ENCODE data around the gene FAM209A. TPM values are rescaled to one million over a fixed set of nuclear protein-coding genes. Genes with fewer than 3 reads are reported as not detected.

FAM209A gene
- polyA plus RNA-seq, 3 donors: 0.19 to 3.6 TPM; not detected in 1

DNA sequence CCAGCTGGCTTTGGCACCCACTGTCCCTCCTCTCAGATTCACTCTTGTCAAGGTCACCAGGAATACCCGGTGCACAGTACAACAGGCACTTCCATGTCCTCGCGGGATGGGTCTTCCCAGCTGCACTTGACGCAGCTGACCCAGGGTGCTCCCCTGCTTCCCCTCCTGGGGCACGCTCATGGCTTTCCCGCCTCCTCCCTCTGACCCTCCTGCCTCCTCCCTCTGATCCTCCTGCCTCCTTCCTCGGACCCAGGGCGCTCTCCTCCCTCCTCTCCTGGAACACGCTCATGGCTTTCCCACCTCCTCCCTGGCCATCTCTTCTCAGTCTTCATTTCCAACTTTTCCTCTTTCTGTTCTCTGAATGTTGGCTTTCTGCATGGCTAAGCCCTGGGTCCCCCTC is 50.6 kb downstream of the FAM209A start:
- 86% methylated on average over 9 of the region's 9 CpGs for WGBS (ENCODE audit: insufficient coverage)

More for the DNA sequence above, 50.6 kb downstream of the FAM209A start:
- Mint-ChIP-seq H3K4me3 (no peak overlapping the region), H3K9me3 (peaks cover 0 to 5% (median 2%) of the 10 kb centered on the region in 7 donors), H3K36me3 (no peaks in the 10 kb centered on the region), H3K27ac (no peak overlapping the region), H3K27me3 (ENCODE audit: low read depth in 3 of 3) (peaks cover 4 to 13% (median 5%) of the 10 kb centered on the region in 3 donors), H3K4me1 (no peaks in the 10 kb centered on the region)
- no peaks in the 10 kb centered on the region for H4K20me1 ChIP-seq (ENCODE audit: insufficient read depth, low read length)
- no peak for DNase-seq
- no peak overlapping the region for H3K9ac ChIP-seq (ENCODE audit: insufficient read depth, low read length, poor library complexity, severe bottlenecking)
- TF ChIP-seq, protein P1, sequence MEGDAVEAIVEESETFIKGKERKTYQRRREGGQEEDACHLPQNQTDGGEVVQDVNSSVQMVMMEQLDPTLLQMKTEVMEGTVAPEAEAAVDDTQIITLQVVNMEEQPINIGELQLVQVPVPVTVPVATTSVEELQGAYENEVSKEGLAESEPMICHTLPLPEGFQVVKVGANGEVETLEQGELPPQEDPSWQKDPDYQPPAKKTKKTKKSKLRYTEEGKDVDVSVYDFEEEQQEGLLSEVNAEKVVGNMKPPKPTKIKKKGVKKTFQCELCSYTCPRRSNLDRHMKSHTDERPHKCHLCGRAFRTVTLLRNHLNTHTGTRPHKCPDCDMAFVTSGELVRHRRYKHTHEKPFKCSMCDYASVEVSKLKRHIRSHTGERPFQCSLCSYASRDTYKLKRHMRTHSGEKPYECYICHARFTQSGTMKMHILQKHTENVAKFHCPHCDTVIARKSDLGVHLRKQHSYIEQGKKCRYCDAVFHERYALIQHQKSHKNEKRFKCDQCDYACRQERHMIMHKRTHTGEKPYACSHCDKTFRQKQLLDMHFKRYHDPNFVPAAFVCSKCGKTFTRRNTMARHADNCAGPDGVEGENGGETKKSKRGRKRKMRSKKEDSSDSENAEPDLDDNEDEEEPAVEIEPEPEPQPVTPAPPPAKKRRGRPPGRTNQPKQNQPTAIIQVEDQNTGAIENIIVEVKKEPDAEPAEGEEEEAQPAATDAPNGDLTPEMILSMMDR (IDR thresholded peaks at IDR 0.05): no peak
- no peak overlapping the region for H3K4me2 ChIP-seq (replicated peaks; ENCODE audit: extremely low read depth, low read length, poor library complexity, severe bottlenecking)
- no peak overlapping the region for H3K4me3 ChIP-seq (replicated peaks in 1 of 3; ENCODE audit: low read depth in 2 of 3, low read length in 3 of 3)
- H3K27ac ChIP-seq (ENCODE audit: low read depth in 1 of 2, low read length in 2 of 2): no peak overlapping the region
- no peak overlapping the region for H2AFZ ChIP-seq (ENCODE audit: insufficient read depth, low read depth, low read length, poor library complexity, severe bottlenecking)
- H3K4me1 ChIP-seq (ENCODE audit: control insufficient read depth in 1 of 2, insufficient read depth in 2 of 2, low read length in 2 of 2): no peaks in the 10 kb centered on the region
- no peaks in the 10 kb centered on the region for H3K9me3 ChIP-seq (replicated peaks in 1 of 2; ENCODE audit: control insufficient read depth in 1 of 2, insufficient read depth in 1 of 2, low read length in 2 of 2)
- no peaks in the 10 kb centered on the region for H3K79me2 ChIP-seq (ENCODE audit: insufficient read depth, low read length)
- no peaks in the 10 kb centered on the region for H3K36me3 ChIP-seq (replicated peaks in 1 of 2; ENCODE audit: control insufficient read depth in 1 of 2, insufficient read depth in 2 of 2, low read length in 2 of 2)
- no peaks in the 10 kb centered on the region for H3K27me3 ChIP-seq (ENCODE audit: control insufficient read depth in 2 of 2, insufficient read depth in 2 of 2, low read length in 2 of 2)
- intact Hi-C loops (cut with micrococcal nuclease): no loop called here

Other genes starting within 250 kb of the FAM209A start
- gene FAM210B, start 165.8 kb upstream of the FAM209A start, polyA plus RNA-seq: 10 to 100 TPM; 15.2 to 41.3 (median 34.5) TPM
- gene AURKA, start 132.5 kb upstream of the FAM209A start, polyA plus RNA-seq: 1 to 10 TPM; 1.4 to 1.7 (median 1.5) TPM
- gene CSTF1, start 132.1 kb upstream of the FAM209A start, polyA plus RNA-seq: 10 to 100 TPM in 2 of 3 donors, 1 to 10 TPM in 1; 7.7 to 15.7 (median 10.7) TPM
- 1 to 10 TPM; 1.9 to 7.4 (median 6.1) TPM for gene CASS4, start 112.5 kb upstream of the FAM209A start, polyA plus RNA-seq
- 100 to 1,000 TPM in 2 of 3 donors, 10 to 100 TPM in 1; 74.3 to 163 (median 148) TPM for gene RTF2, start 56.1 kb upstream of the FAM209A start, polyA plus RNA-seq
- 1 to 10 TPM in 1 of 3 donors, under 1 TPM in 2; 0.66 to 1.6 (median 0.84) TPM for gene FAM209B, start 8.5 kb downstream of the FAM209A start, polyA plus RNA-seq
- gene TFAP2C, start 104.6 kb downstream of the FAM209A start, polyA plus RNA-seq: not detected

Measured in CD14-positive monocyte (primary cell).